ENCODE results near the gene RAPGEF2.
"Not testable (repeated sequence)": the region's sequence is repeated elsewhere in the genome, so short reads cannot be mapped to it uniquely, and the experiment has no call there.

Gene RAPGEF2

DNA sequence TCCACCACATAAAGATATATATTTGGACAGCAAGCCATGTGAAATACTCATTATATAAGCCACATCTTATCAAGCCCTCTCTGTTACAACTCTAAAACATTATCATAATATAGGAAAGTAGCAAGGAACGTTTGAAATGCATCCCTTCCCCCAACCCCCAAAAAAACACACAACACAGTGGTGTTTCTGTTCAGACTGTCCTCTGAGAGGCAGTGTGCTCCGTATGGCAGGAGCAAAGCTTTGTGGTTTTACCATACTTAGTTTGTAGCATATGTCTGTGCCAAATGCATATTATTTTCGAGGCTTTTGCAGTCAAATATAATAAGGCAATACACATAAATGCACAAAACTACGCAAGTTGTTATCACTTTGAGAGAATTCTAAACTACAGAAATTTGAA lies 194.2 kb downstream of the RAPGEF2 start:
- no peaks in the 10 kb centered on the region for H3K9me3 ChIP-seq (ENCODE audit: control insufficient read depth, low read length)
- H3K4me1 ChIP-seq (ENCODE audit: control insufficient read depth, insufficient read depth, low read length), result no peaks in the 10 kb centered on the region
- no peaks in the 10 kb centered on the region for H3K36me3 ChIP-seq (ENCODE audit: control insufficient read depth, insufficient read depth, low read length)

DNA sequence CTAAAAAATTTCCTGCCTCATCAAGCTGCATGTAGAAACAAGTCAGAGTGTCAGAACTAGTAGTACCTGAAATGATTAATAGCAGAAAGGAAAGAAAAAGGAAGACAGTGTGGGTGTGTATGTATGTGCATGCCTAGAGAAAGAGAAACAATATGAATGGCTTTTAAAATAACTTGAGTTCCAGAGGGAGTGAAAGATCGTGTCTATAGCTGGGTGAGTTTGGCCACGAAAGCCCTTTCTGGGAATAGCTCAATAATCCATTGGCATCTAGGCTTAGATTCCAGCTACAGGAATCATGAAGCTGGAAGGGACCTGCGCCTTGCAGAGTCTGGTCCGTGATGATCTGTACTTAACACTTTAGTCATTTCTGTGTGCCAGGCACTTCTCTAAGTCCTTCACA lies 195.6 kb downstream of the RAPGEF2 start:
- Histone ChIP-seq H3K4me1 (ENCODE audit: control insufficient read depth, insufficient read depth, low read length) (no peaks in the 10 kb centered on the region), H3K4me3 (ENCODE audit: low read length) (no peak overlapping the region), H3K27me3 (ENCODE audit: control insufficient read depth, insufficient read depth, low read length) (no peaks in the 10 kb centered on the region), H3K36me3 (ENCODE audit: control insufficient read depth, insufficient read depth, low read length) (no peaks in the 10 kb centered on the region), H3K9ac (ENCODE audit: low read length) (no peak overlapping the region), H3K9me3 (ENCODE audit: control insufficient read depth, low read length) (no peaks in the 10 kb centered on the region)

More for the DNA sequence above, 194.2 kb downstream of the RAPGEF2 start:
- H3K9ac ChIP-seq (ENCODE audit: low read length), result no peak overlapping the region
- H3K27me3 ChIP-seq (ENCODE audit: control insufficient read depth, insufficient read depth, low read length), result no peaks in the 10 kb centered on the region
- H3K4me3 ChIP-seq (ENCODE audit: low read length), result no peak overlapping the region

DNA sequence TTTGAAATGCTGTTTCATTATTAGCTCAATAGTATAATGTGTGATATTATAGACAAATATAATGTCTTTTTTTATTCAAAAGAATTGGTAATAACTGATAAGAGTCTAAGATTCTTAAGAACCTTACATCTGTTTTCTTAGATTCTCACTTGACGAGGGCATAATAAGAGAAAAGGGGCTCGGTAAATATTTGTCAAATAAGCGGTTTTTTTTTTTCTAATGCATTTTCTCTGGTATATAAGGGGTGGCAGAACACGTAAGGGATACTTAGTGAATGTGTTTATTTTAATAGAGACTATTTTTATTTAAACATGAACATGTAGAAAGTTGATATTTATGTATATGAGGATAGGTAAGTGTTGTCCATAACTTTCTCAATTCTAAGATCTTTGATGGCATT lies 200.6 kb downstream of the RAPGEF2 start:
- H3K36me3 ChIP-seq (ENCODE audit: control insufficient read depth, insufficient read depth, low read length), result no peaks in the 10 kb centered on the region
- no peak overlapping the region for H3K9ac ChIP-seq (ENCODE audit: low read length)
- no peaks in the 10 kb centered on the region for H3K27me3 ChIP-seq (ENCODE audit: control insufficient read depth, insufficient read depth, low read length)
- no peak overlapping the region for H3K4me3 ChIP-seq (ENCODE audit: low read length)
- no peaks in the 10 kb centered on the region for H3K9me3 ChIP-seq (ENCODE audit: control insufficient read depth, low read length)
- H3K4me1 ChIP-seq (ENCODE audit: control insufficient read depth, insufficient read depth, low read length), result no peaks in the 10 kb centered on the region

DNA sequence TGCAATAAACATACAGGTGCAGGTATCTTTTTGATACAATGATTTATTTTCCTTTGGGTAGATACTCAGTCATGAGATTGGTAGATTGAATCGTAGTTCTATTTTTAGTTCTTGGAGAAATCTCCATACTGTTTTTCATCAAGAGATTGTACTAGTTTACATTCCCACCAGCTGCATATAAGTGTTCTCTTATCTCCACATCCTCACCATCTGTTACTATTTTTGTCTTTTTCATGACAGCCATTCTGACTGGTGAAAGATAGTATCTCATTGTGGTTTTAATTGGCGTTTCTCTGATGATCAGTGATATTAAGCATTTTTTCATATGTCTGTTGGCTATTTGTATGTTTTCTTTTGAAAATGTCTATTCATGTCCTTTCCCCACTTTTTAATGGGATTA lies 202.2 kb downstream of the RAPGEF2 start:
- Histone ChIP-seq H3K36me3 (ENCODE audit: control insufficient read depth, insufficient read depth, low read length) (no peaks in the 10 kb centered on the region), H3K4me1 (ENCODE audit: control insufficient read depth, insufficient read depth, low read length) (no peaks in the 10 kb centered on the region), H3K9me3 (ENCODE audit: control insufficient read depth, low read length) (no peaks in the 10 kb centered on the region), H3K4me3 (ENCODE audit: low read length) (no peak overlapping the region), H3K9ac (ENCODE audit: low read length) (no peak overlapping the region), H3K27me3 (ENCODE audit: control insufficient read depth, insufficient read depth, low read length) (no peaks in the 10 kb centered on the region)

DNA sequence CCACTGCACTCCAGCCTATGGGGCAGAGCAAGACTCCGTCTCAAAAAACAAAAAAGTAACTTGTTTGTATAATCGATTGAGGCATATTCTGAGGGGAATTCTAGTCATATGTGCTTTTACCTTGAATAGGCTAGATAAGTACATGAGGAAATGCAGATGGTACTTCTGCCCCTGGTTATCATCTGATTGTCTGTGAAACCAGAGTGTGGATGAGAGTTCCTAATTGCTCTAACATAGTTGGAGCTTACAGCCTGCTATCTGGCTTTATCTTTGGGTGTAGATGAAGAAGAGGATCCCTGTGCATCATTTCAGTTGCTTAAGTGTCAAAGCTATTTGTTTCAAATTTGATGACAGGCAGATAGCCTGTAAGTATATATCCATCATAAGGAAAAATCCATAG lies 205.1 kb downstream of the RAPGEF2 start:
- no peak overlapping the region for H3K4me3 ChIP-seq (ENCODE audit: low read length)
- H3K27me3 ChIP-seq (ENCODE audit: control insufficient read depth, insufficient read depth, low read length), result no peaks in the 10 kb centered on the region
- no peak overlapping the region for H3K9ac ChIP-seq (ENCODE audit: low read length)
- H3K9me3 ChIP-seq (ENCODE audit: control insufficient read depth, low read length), result no peaks in the 10 kb centered on the region
- no peaks in the 10 kb centered on the region for H3K36me3 ChIP-seq (ENCODE audit: control insufficient read depth, insufficient read depth, low read length)
- no peaks in the 10 kb centered on the region for H3K4me1 ChIP-seq (ENCODE audit: control insufficient read depth, insufficient read depth, low read length)

DNA sequence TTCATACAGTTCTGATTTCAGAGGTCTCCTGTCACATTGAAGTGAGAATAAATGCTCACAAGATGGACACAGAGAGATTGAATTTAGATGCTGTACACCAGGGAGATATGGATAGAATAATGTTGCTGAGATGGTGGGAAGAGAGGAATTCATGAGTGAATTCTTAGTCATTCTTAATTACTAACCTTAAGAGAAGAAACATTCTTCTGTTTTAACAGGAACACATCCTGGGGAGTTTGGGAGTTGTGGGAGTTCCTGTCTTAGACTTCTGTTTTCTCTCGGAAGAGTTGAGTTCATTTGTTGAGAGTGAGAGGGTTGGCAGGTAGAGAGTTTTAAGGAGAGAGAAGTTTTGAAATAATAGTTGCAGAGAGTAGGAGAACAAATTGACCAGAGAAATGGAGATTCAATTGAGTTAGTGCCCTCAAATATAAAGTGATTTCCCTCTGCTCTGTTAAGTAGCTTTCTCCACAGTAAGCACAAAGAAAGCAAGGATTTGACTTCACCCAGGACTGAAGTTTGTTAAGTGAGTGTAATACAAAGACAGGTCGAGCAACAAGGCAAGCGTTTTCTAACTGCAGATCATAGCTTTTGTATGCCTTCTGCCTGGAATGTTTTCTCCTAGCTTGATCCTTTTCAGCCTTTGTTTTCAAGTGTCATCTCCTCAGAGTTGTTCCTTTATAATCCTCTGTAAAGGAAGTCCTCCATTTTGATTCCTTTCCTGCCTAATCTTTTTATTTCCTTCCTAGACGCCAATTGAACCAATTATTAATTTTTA lies 205.9 kb downstream of the RAPGEF2 start:
- Histone ChIP-seq H3K9ac (ENCODE audit: low read length) (no peak overlapping the region), H3K36me3 (ENCODE audit: control insufficient read depth, insufficient read depth, low read length) (no peaks in the 10 kb centered on the region), H3K4me1 (ENCODE audit: control insufficient read depth, insufficient read depth, low read length) (no peaks in the 10 kb centered on the region), H3K27me3 (ENCODE audit: control insufficient read depth, insufficient read depth, low read length) (no peaks in the 10 kb centered on the region), H3K4me3 (ENCODE audit: low read length) (no peak overlapping the region), H3K9me3 (ENCODE audit: control insufficient read depth, low read length) (no peaks in the 10 kb centered on the region)

DNA sequence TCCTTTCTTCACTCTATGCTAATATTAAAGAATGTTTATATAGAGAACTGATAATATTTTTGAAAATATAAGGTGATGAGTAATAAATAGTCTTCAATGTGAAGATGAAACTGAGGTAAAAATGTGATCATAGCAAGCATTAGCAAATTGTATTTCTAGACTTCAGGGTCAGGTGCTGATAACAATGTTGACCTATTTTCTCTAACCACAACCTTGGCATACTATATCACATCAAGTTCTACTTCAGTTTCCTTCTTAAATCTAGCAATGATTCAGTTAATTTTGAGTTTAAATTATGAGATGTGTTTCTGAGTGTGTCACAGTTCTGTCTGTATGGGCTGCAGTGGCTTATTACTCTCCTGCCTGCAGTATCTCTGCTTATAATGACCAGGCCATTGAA lies 209.4 kb downstream of the RAPGEF2 start:
- H3K9me3 ChIP-seq (ENCODE audit: control insufficient read depth, low read length), result no peaks in the 10 kb centered on the region
- no peaks in the 10 kb centered on the region for H3K4me1 ChIP-seq (ENCODE audit: control insufficient read depth, insufficient read depth, low read length)
- H3K36me3 ChIP-seq (ENCODE audit: control insufficient read depth, insufficient read depth, low read length), result no peaks in the 10 kb centered on the region
- H3K9ac ChIP-seq (ENCODE audit: low read length), result no peak overlapping the region
- H3K4me3 ChIP-seq (ENCODE audit: low read length), result no peak overlapping the region
- H3K27me3 ChIP-seq (ENCODE audit: control insufficient read depth, insufficient read depth, low read length), result no peaks in the 10 kb centered on the region

DNA sequence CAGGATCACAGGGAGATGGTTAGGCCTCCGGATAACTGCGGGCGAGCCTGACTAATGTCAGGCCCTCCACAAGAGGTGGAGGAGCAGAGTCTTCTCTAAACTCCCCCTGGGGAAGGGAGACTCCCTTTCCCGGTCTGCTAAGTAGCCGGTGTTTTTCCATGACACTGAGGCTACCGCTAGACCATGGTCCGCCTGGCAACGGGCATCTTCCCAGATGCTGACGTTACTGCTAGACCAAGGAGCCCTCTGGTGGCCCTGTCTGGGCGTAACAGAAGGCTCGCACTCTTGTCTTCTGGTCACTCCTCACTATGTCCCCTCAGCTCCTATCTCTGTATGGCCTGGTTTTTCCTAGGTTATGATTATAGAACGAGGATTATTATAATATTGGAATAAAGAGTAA lies 213.0 kb downstream of the RAPGEF2 start:
- not testable (repeated sequence) for H3K36me3 ChIP-seq (ENCODE audit: control insufficient read depth, insufficient read depth, low read length); H3K4me1 ChIP-seq (ENCODE audit: control insufficient read depth, insufficient read depth, low read length); H3K4me3 ChIP-seq (ENCODE audit: low read length); H3K9me3 ChIP-seq (ENCODE audit: control insufficient read depth, low read length); H3K27me3 ChIP-seq (ENCODE audit: control insufficient read depth, insufficient read depth, low read length); H3K9ac ChIP-seq (ENCODE audit: low read length)

DNA sequence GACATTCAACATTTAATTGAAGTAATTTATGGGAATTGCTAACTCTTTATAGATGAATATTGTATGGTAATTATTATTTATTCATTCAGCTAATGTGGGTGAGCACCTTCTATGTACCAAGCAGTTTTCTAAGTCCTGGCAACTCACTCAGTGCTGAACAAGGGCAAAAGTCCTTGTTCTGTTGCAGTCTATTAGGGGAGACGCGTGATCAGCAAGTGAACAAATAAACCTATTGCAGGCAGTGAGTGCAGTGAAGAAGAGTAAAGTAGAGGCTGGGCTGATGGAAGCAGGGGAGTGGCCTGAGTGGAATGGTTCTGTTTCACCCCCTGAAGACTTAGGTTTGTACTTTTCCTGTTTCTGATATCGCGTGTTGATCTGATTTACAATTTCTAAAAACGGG lies 214.3 kb downstream of the RAPGEF2 start:
- Histone ChIP-seq H3K27me3 (ENCODE audit: control insufficient read depth, insufficient read depth, low read length) (no peaks in the 10 kb centered on the region), H3K9me3 (ENCODE audit: control insufficient read depth, low read length) (no peaks in the 10 kb centered on the region), H3K36me3 (ENCODE audit: control insufficient read depth, insufficient read depth, low read length) (no peaks in the 10 kb centered on the region), H3K4me1 (ENCODE audit: control insufficient read depth, insufficient read depth, low read length) (no peaks in the 10 kb centered on the region), H3K9ac (ENCODE audit: low read length) (no peak overlapping the region), H3K4me3 (ENCODE audit: low read length) (no peak overlapping the region)

DNA sequence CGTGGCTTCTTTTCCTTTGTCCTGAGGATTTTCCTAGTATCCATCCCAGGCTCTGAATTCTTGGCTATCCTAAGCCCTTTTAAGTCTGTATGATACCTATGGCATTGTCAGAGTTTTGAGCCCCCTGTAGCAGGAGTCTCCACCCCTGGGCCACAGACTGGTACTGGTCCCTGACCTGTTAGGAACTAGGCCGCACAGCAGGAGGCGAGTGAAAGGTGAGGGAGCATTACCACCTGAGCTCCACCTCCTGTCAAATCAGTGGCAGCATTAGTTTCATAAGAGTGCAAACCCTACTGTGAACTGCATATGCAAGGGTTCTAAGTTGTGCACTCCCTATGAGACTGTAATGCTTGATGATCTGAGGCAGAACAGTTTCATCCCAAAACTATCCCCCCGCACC lies 216.1 kb downstream of the RAPGEF2 start:
- Histone ChIP-seq H3K4me3 (ENCODE audit: low read length) (no peak overlapping the region), H3K4me1 (ENCODE audit: control insufficient read depth, insufficient read depth, low read length) (no peaks in the 10 kb centered on the region), H3K27me3 (ENCODE audit: control insufficient read depth, insufficient read depth, low read length) (no peaks in the 10 kb centered on the region), H3K9ac (ENCODE audit: low read length) (no peak overlapping the region), H3K9me3 (ENCODE audit: control insufficient read depth, low read length) (no peaks in the 10 kb centered on the region), H3K36me3 (ENCODE audit: control insufficient read depth, insufficient read depth, low read length) (no peaks in the 10 kb centered on the region)

DNA sequence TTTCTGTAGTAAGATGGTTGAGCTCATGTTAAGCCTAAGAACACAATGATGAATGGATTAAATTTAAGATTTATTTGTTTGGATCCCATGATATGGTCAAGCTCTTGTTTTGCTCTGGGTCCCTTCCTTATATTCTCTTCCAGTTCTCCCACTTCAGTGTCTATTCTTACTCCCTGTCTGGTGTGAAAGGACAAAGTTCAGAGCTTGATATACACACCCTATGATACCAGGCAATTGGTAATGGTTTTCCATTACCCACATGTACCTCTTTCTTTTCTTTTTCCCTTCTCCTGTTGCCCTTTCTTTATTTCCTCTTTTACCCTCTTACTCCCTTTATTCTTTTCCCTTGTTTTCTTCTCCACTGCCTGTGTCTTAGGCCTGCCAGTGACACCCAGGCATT lies 223.6 kb downstream of the RAPGEF2 start:
- Histone ChIP-seq H3K9ac (ENCODE audit: low read length) (no peak overlapping the region), H3K4me1 (ENCODE audit: control insufficient read depth, insufficient read depth, low read length) (no peaks in the 10 kb centered on the region), H3K9me3 (ENCODE audit: control insufficient read depth, low read length) (no peaks in the 10 kb centered on the region), H3K36me3 (ENCODE audit: control insufficient read depth, insufficient read depth, low read length) (no peaks in the 10 kb centered on the region), H3K4me3 (ENCODE audit: low read length) (no peak overlapping the region), H3K27me3 (ENCODE audit: control insufficient read depth, insufficient read depth, low read length) (no peaks in the 10 kb centered on the region)

DNA sequence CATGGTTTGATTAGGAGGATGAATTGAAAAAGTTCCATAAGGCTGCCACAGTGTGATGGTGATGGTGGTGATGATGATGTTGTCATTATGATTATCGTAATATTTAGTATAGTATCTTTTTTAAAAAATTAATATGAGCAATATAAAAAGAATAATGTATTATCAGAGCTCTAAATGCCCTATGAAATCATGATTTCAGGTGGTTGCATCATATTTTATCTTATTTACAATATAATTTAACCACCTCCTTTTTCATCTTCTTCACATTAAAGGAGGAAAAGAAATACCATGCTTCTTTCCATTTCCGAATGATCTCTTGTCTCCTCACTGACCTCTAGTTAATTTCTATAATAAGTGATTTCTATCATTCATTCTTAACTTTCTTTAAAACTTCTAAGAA lies 225.9 kb downstream of the RAPGEF2 start:
- no peak overlapping the region for H3K4me3 ChIP-seq (ENCODE audit: low read length)
- H3K9me3 ChIP-seq (ENCODE audit: control insufficient read depth, low read length), result no peaks in the 10 kb centered on the region
- no peak overlapping the region for H3K9ac ChIP-seq (ENCODE audit: low read length)
- H3K27me3 ChIP-seq (ENCODE audit: control insufficient read depth, insufficient read depth, low read length), result no peaks in the 10 kb centered on the region
- no peaks in the 10 kb centered on the region for H3K4me1 ChIP-seq (ENCODE audit: control insufficient read depth, insufficient read depth, low read length)
- H3K36me3 ChIP-seq (ENCODE audit: control insufficient read depth, insufficient read depth, low read length), result no peaks in the 10 kb centered on the region

DNA sequence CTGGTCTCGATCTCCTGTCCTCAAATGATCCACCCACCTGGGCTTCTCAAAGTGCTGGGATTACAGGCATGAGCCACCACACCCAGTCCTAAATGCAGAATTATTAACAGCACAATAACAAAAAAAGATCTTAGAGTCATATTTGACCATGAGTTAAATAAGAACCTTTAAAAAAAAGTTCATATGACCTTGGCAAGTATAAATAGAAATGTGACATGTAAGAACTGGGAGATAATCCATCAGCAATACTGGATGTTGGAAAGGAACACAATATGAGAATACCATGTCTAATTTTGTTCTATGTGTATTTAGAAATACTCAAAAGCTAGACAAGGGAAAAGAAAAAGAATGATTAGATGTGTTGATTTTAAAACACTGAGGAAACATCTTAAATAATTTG lies 231.6 kb downstream of the RAPGEF2 start:
- H3K4me3 ChIP-seq (ENCODE audit: low read length), result no peak overlapping the region
- H3K36me3 ChIP-seq (ENCODE audit: control insufficient read depth, insufficient read depth, low read length), result no peaks in the 10 kb centered on the region
- H3K27me3 ChIP-seq (ENCODE audit: control insufficient read depth, insufficient read depth, low read length), result no peaks in the 10 kb centered on the region
- H3K9ac ChIP-seq (ENCODE audit: low read length), result no peak overlapping the region
- no peaks in the 10 kb centered on the region for H3K4me1 ChIP-seq (ENCODE audit: control insufficient read depth, insufficient read depth, low read length)
- H3K9me3 ChIP-seq (ENCODE audit: control insufficient read depth, low read length), result no peaks in the 10 kb centered on the region

Data from mucosa of stomach (tissue), 1 donor.